Karpas-422 (cell line): ENCODE data around the gene TMEM87B. TPM values are rescaled to one million over a fixed set of nuclear protein-coding genes. Genes with fewer than 3 reads are reported as not detected.

Experiments used
- DNase-seq: peaks from one replicate; pipeline ENCODE4 v3.0.0-alpha.2; 2015
- H2AFZ ChIP-seq: fragments of 200-600 bp; sonication (generic); 2 replicates; pipeline ENCODE4 v1.6.1; 2014; ENCODE audit warnings: antibody characterized with exemption, low read length, mixed read lengths
- H3K27ac ChIP-seq: fragments of 200-600 bp; sonication (generic); 2 replicates; pipeline ENCODE4 v1.5.1; 2014; ENCODE audit warnings: mild to moderate bottlenecking, low read length, moderate library complexity
- H3K27me3 ChIP-seq: fragments of 200-600 bp; sonication (generic); 2 replicates; pipeline ENCODE4 v1.6.1; 2014; ENCODE audit warnings: low read length, mixed read lengths
- H3K36me3 ChIP-seq: fragments of 200-600 bp; sonication (generic); 2 replicates; pipeline ENCODE4 v1.6.1; 2014; ENCODE audit warnings: low read length, mixed read lengths; ENCODE audit not compliant: insufficient read depth
- H3K4me1 ChIP-seq: fragments of 200-600 bp; sonication (generic); 2 replicates; pipeline ENCODE4 v1.6.1; 2014; ENCODE audit warnings: mild to moderate bottlenecking, low read length, mixed read lengths
- H3K4me2 ChIP-seq: fragments of 200-600 bp; sonication (generic); 2 replicates; pipeline ENCODE4 v1.6.1; 2014; ENCODE audit warnings: low read length, low read depth, mild to moderate bottlenecking; ENCODE audit not compliant: poor library complexity, severe bottlenecking
- H3K4me3 ChIP-seq: fragments of 200-600 bp; sonication (generic); 2 replicates; pipeline ENCODE4 v1.5.1; 2014; ENCODE audit warnings: mild to moderate bottlenecking, antibody characterized with exemption, low read length, mixed read lengths
- H3K79me2 ChIP-seq: fragments of 200-600 bp; sonication (generic); 2 replicates; pipeline ENCODE4 v1.6.1; 2014; ENCODE audit warnings: mild to moderate bottlenecking, low read length, mixed read lengths
- H3K9ac ChIP-seq: fragments of 200-600 bp; sonication (generic); 2 replicates; pipeline ENCODE4 v1.6.0; 2014; ENCODE audit warnings: low read length
- H3K9me2 ChIP-seq: fragments of 200-600 bp; sonication (generic), shearing (Covaris generic); replicated peaks from 2 replicates; pipeline ENCODE4 v1.6.0; 2014; ENCODE audit warnings: mild to moderate bottlenecking, low read length, moderate library complexity; ENCODE audit not compliant: insufficient read depth
- H3K9me3 ChIP-seq: fragments of 300-700, 200-600 bp; sonication (generic); 2 replicates; pipeline ENCODE4 v1.6.1; 2014; ENCODE audit warnings: low read length, mixed read lengths
- H4K20me1 ChIP-seq: fragments of 200-600 bp; sonication (generic); 2 replicates; pipeline ENCODE4 v1.6.1; 2014; ENCODE audit warnings: mild to moderate bottlenecking, antibody characterized with exemption, low read length, low read depth; ENCODE audit not compliant: insufficient read depth
- total RNA-seq: library from RNA; depleted of rRNA; stranded (reverse); fragments of >200 nt; shearing (Covaris generic); gene quantifications from 2 replicates; pipeline ENCODE4 v1.2.3, GENCODE V29; 2014; ENCODE audit warnings: low replicate concordance

TMEM87B gene
- total RNA-seq, 1 experiment from 2014 or later = 25.5 TPM

DNA sequence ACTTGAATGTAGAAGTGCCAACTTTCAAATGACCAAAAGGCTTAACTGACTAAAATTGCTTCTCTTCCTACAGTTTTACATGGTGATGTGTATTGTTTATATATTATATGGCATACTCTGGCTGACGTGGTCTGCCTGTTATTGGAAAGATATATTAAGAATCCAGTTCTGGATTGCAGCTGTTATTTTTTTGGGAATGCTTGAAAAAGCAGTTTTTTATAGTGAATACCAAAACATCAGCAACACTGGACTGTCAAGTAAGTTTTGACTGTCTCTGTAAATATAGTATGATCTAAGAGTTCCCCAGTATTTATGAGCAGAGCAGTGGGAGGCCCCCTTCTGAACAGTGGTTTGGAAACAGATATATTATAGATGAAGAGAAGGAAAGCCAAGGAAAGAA is 26.2 kb downstream of the TMEM87B start:
- Histone ChIP-seq H3K36me3 (peaks cover 33% of the 10 kb centered on the region; the same call in 1 of the 2 replicates), H3K9me3 (no peaks in the 10 kb centered on the region), H3K79me2 (peaks cover 15% of the 10 kb centered on the region), H3K4me2 (no peak overlapping the region), H3K4me3 (no peak overlapping the region), H3K27ac (no peak overlapping the region), H3K9ac (no peak overlapping the region), H2AFZ (no peak overlapping the region), H3K4me1 (peaks cover 11% of the 10 kb centered on the region), H3K9me2 (no peaks in the 10 kb centered on the region), H4K20me1 (no peaks in the 10 kb centered on the region), H3K27me3 (no peaks in the 10 kb centered on the region)
- DNase-seq = no peak

DNA sequence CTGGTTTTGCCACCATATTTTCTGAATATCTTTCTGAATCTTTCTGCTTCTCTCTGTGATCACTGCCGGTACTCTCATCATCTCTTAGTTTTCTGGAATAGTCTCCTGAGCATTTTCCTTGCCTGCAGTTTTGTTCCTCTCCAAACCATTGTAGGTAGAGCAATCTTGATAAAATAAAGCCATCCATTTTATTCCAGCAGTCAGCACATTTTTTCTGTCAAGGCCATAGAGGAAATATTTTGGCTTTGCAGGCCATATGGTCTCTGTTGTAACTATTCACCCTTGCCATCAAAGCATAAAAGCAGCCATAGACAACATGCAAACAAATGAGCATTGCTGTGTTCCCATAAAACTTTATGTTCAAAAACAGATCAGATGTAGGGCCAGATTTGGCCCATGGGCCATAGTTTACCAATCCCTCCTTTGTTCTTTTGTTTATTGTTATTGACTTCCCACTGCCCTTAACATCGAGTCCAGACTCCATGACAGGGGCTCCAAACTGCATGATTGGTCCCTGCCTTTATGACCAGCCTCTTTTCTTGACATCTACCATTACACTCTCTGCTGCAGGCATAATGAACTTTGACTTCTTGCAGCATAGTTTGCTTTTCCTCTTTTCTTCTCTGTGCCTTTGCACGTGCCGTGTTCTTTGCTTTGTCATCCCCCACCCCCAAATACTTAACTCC is 29.8 kb downstream of the TMEM87B start:
- Histone ChIP-seq H3K4me1 (no peaks in the 10 kb centered on the region), H2AFZ (no peak overlapping the region), H3K9me2 (no peaks in the 10 kb centered on the region), H3K9me3 (no peaks in the 10 kb centered on the region), H3K27me3 (no peaks in the 10 kb centered on the region), H4K20me1 (no peaks in the 10 kb centered on the region), H3K36me3 (peaks cover 53% of the 10 kb centered on the region; the same call in 1 of the 2 replicates), H3K4me2 (no peak overlapping the region), H3K27ac (no peak overlapping the region), H3K79me2 (peaks cover 4% of the 10 kb centered on the region; the same call in 1 of the 2 replicates), H3K9ac (no peak overlapping the region), H3K4me3 (no peak overlapping the region)
- no peak for DNase-seq

- Histone ChIP-seq H3K36me3 (peaks cover 57% of the 10 kb centered on the region), H4K20me1 (no peaks in the 10 kb centered on the region), H3K27ac (no peak overlapping the region)
Observed at GRCh38 chr2:112085375-112085730, 30.3 kb downstream of the TMEM87B start.

GRCh38 chr2:112085916-112086669 is 31.0 kb downstream of the TMEM87B start:
- Histone ChIP-seq H3K4me3 (no peak overlapping the region), H3K9me2 (no peaks in the 10 kb centered on the region), H3K27me3 (no peaks in the 10 kb centered on the region), H3K9me3 (no peaks in the 10 kb centered on the region), H3K9ac (no peak overlapping the region), H3K36me3 (peaks cover 57% of the 10 kb centered on the region), H3K79me2 (peaks cover 4% of the 10 kb centered on the region; the same call in 1 of the 2 replicates), H3K27ac (no peak overlapping the region), H3K4me1 (no peaks in the 10 kb centered on the region), H4K20me1 (no peaks in the 10 kb centered on the region), H2AFZ (no peak overlapping the region), H3K4me2 (no peak overlapping the region)
- no peak for DNase-seq

More at GRCh38 chr2:112085375-112085730, 30.3 kb downstream of the TMEM87B start:
- H3K9me3 ChIP-seq = no peaks in the 10 kb centered on the region
- no peaks in the 10 kb centered on the region for H3K4me1 ChIP-seq
- H3K4me3 ChIP-seq = no peak overlapping the region
- no peaks in the 10 kb centered on the region for H3K27me3 ChIP-seq
- no peak overlapping the region for H3K4me2 ChIP-seq
- H3K9me2 ChIP-seq = no peaks in the 10 kb centered on the region
- no peak for DNase-seq
- peaks cover 4% of the 10 kb centered on the region; the same call in 1 of the 2 replicates for H3K79me2 ChIP-seq
- no peak overlapping the region for H3K9ac ChIP-seq
- no peak overlapping the region for H2AFZ ChIP-seq

DNA sequence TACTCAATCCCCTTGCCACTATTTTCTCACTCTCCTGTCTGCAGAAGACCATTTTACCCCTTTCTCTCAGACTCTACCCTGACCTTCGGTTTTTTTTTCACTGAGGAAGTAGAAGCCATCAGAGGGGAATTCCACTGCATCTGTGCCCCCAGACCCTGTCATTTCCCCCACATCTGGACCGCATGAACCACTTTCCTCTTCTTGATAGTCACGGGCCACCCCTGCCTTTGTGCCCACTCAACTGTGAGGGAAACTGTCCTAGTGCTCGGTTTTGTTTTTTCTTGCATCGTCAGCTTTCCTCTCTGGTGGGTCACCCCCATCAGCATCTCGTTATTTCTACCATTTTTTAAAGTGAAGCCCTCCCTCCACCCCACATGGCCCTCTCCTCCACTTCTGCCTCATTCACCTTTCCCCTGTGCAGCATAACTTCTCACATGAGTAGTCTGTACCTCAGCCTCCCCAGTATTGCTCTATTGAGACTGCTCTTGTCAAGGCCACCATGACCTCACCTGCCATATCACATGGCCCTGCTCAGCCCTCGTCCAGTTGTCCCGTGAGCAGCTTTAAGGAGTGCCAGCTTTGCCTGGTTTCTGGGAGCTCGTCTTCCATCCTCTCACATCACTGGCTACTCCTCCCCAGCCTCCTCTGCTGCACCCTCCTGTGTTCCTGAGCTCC is 32.4 kb downstream of the TMEM87B start:
- Histone ChIP-seq H2AFZ (no peak overlapping the region), H3K36me3 (peaks cover 53% of the 10 kb centered on the region), H3K4me3 (no peak overlapping the region), H3K4me2 (no peak overlapping the region), H3K9ac (no peak overlapping the region), H3K79me2 (peaks cover 12% of the 10 kb centered on the region), H4K20me1 (no peaks in the 10 kb centered on the region), H3K9me3 (no peaks in the 10 kb centered on the region), H3K9me2 (no peaks in the 10 kb centered on the region), H3K27me3 (no peaks in the 10 kb centered on the region), H3K27ac (no peak overlapping the region), H3K4me1 (no peaks in the 10 kb centered on the region)
- no peak for DNase-seq

GRCh38 chr2:112089375-112089774 is 34.3 kb downstream of the TMEM87B start:
- Histone ChIP-seq H3K4me3 (no peak overlapping the region), H4K20me1 (no peaks in the 10 kb centered on the region), H3K27ac (no peak overlapping the region), H3K9ac (no peak overlapping the region), H3K4me2 (no peak overlapping the region), H3K9me2 (no peaks in the 10 kb centered on the region), H2AFZ (no peak overlapping the region), H3K27me3 (no peaks in the 10 kb centered on the region), H3K36me3 (peaks cover 43% of the 10 kb centered on the region), H3K79me2 (peaks cover 13% of the 10 kb centered on the region; the same call in 1 of the 2 replicates), H3K9me3 (no peaks in the 10 kb centered on the region), H3K4me1 (peaks cover 6% of the 10 kb centered on the region)
- DNase-seq = no peak

GRCh38 chr2:112092286-112093041 is 37.4 kb downstream of the TMEM87B start:
- Histone ChIP-seq H3K4me1 (peaks cover 6% of the 10 kb centered on the region), H3K4me2 (no peak overlapping the region), H3K79me2 (peaks cover 17% of the 10 kb centered on the region; the same call in 1 of the 2 replicates), H3K4me3 (no peak overlapping the region), H3K9me3 (no peaks in the 10 kb centered on the region), H3K36me3 (peaks cover 31% of the 10 kb centered on the region), H3K9me2 (no peaks in the 10 kb centered on the region), H3K9ac (no peak overlapping the region), H3K27ac (no peak overlapping the region), H3K27me3 (no peaks in the 10 kb centered on the region), H4K20me1 (no peaks in the 10 kb centered on the region), H2AFZ (no peak overlapping the region)
- DNase-seq = no peak
